ENCODE measurements around the gene USP34. TPM values are rescaled to one million over a fixed set of nuclear protein-coding genes. Genes with fewer than 3 reads are reported as not detected.

The USP34 gene
- total and polyA plus RNA-seq, 2 of the 4 experiments (the other 2 are of a cell fraction): 34.7 to 128 TPM

- intact Hi-C loops (cut with micrococcal nuclease) (no loop called here), dilution Hi-C loops (cut with HindIII; ENCODE audit: low sequenced_read_pairs, unreplicated experiment) (no loop called here), in situ Hi-C loops (cut with MboI; ENCODE audit: low sequenced_read_pairs) (no loop called here)
- no peak overlapping the region for H3K14ac ChIP-seq (replicated peaks; ENCODE audit: low read depth, low read length)
- H2BK20ac ChIP-seq (ENCODE audit: low read depth, low read length): no peak overlapping the region
- no peak overlapping the region for H3K4me2 ChIP-seq (ENCODE audit: low read depth, low read length)
- H3K79me1 ChIP-seq (ENCODE audit: low read depth in 1 of 2, low read length in 2 of 2): peaks cover 8 to 10% of the 10 kb centered on the region in 2 experiments
- H3K9me3 ChIP-seq (ENCODE audit: control insufficient read depth, insufficient read depth, low read length): no peaks in the 10 kb centered on the region
- 100% methylated on average over 3 of the region's 7 CpGs; no CpG with 5 or more reads in 1 of the 2 experiments for WGBS, 2 experiments (ENCODE audit: extremely low coverage in 2 of 2, insufficient read length in 1 of 2)
- H4K8ac ChIP-seq (ENCODE audit: low read depth in 2 of 2, low read length in 2 of 2): no peak overlapping the region
- H4K20me1 ChIP-seq (ENCODE audit: insufficient read depth, low read length): no peaks in the 10 kb centered on the region; the same call in 1 of the 2 replicates
- H2AFZ ChIP-seq (replicated peaks; ENCODE audit: low read length, poor library complexity): no peak overlapping the region
- no peak overlapping the region for H3K4me3 ChIP-seq (ENCODE audit: insufficient read depth, low read depth, low read length)
- H3K4ac ChIP-seq (ENCODE audit: low read depth, low read length): no peak overlapping the region
- no peak overlapping the region for H2AK5ac ChIP-seq (ENCODE audit: low read depth, low read length)
- no peak overlapping the region for H3K18ac ChIP-seq (ENCODE audit: low read depth, low read length)
- CTCF ChIA-PET: interaction anchor here (0.6 kb wide), 1 partner anchor 15 kb away, joined by 3 read pairs; no protein-coding TSS in a partner anchor
- POLR2A ChIA-PET (ENCODE audit: unreplicated experiment): no interaction called here
- no peak overlapping the region for H2BK5ac ChIP-seq (ENCODE audit: low read depth, low read length, poor library complexity, severe bottlenecking)
- no peak for DNase-seq
- no peak overlapping the region for H3K23ac ChIP-seq (ENCODE audit: low read depth, low read length)
- no peak overlapping the region for H3K9ac ChIP-seq (ENCODE audit: low read depth, low read length)
- H4K5ac ChIP-seq (ENCODE audit: low read depth, low read length): no peak overlapping the region
- peaks cover 5% of the 10 kb centered on the region for H3K9me1 ChIP-seq (ENCODE audit: insufficient read depth, low read length)
- peaks cover 18% of the 10 kb centered on the region for H3K36me3 ChIP-seq (ENCODE audit: control insufficient read depth, insufficient read depth, low read length)
- TF ChIP-seq MAZ (IDR thresholded peaks at IDR 0.05; ENCODE audit: borderline replicate concordance, low read depth, low read length) (no peak), RAD21 (IDR thresholded peaks at IDR 0.05; ENCODE audit: low read length) (no peak), RFX5 (IDR thresholded peaks at IDR 0.05; ENCODE audit: low read depth, low read length) (no peak), NFE2L2 (IDR thresholded peaks at IDR 0.05; ENCODE audit: low read depth, low read length) (no peak), CEBPB (IDR thresholded peaks at IDR 0.05; ENCODE audit: low read depth, low read length) (no peak), FOS (IDR thresholded peaks at IDR 0.05; ENCODE audit: low read depth, low read length) (no peak), MXI1 (IDR thresholded peaks at IDR 0.05; ENCODE audit: borderline replicate concordance, low read depth, low read length) (no peak), CHD1 (IDR thresholded peaks at IDR 0.05; ENCODE audit: low read depth, low read length) (no peak), USF2 (IDR thresholded peaks at IDR 0.05; ENCODE audit: low read depth, low read length) (no peak), POLR2A (IDR thresholded peaks at IDR 0.05; ENCODE audit: low read depth, low read length) (no peak), BHLHE40 (IDR thresholded peaks at IDR 0.05; ENCODE audit: low read depth, low read length) (no peak), ELK1 (IDR thresholded peaks at IDR 0.05; ENCODE audit: borderline replicate concordance, low read depth, low read length) (no peak), MAFK (IDR thresholded peaks at IDR 0.05; ENCODE audit: low read depth, low read length) (no peak)
- H2BK15ac ChIP-seq (ENCODE audit: low read depth, low read length): no peak overlapping the region
- H3K27ac ChIP-seq (ENCODE audit: insufficient read depth, low read length): no peak overlapping the region
- H2AK9ac ChIP-seq (replicated peaks; ENCODE audit: low read depth, low read length, poor library complexity): no peak overlapping the region
- no peak overlapping the region for H2BK120ac ChIP-seq (ENCODE audit: low read depth, low read length)
- H3K27me3 ChIP-seq (ENCODE audit: control insufficient read depth, insufficient read depth, low read length): no peaks in the 10 kb centered on the region
- no peak overlapping the region for H3K56ac ChIP-seq (ENCODE audit: extremely low read depth, insufficient read depth, low read length)
- no peak overlapping the region for H4K91ac ChIP-seq (ENCODE audit: insufficient read depth, low read depth, low read length)
- no peak for ATAC-seq (ENCODE audit: low read depth)
- H3K4me1 ChIP-seq (ENCODE audit: control insufficient read depth, insufficient read depth, low read length): peaks cover 2% of the 10 kb centered on the region; the same call in 1 of the 2 replicates
- BruUV-seq (replicated peaks): no TSS peak
Measured at GRCh38 chr2:61257446-61257845, 213.4 kb downstream of the USP34 start.

Data from IMR-90 (cell line).